Fibroblast of lung (primary cell): ENCODE data around the gene SLC22A7.

Experiments used
- EZH2 ChIP-seq: IDR thresholded peaks from 2 replicates; pipeline ENCODE4 v1.5.1; 2012; ENCODE audit warnings: low read length, control low read depth, mild to moderate bottlenecking; ENCODE audit errors: missing control alignments
- TF ChIP-seq, protein P1 (sequence below), 2 donors: IDR thresholded peaks in 1 of 2; conservative IDR thresholded peaks in 1 of 2; 1 replicate in 1 of 2; 2 replicates in 1 of 2; pipeline ENCODE4 v1.5.1; 2011 to 2012; ENCODE audit warnings: low read length in 2 of 2, control low read depth in 1 of 2, inconsistent platforms in 1 of 2, low read depth in 1 of 2, mild to moderate bottlenecking in 1 of 2

- TF ChIP-seq, protein P1, sequence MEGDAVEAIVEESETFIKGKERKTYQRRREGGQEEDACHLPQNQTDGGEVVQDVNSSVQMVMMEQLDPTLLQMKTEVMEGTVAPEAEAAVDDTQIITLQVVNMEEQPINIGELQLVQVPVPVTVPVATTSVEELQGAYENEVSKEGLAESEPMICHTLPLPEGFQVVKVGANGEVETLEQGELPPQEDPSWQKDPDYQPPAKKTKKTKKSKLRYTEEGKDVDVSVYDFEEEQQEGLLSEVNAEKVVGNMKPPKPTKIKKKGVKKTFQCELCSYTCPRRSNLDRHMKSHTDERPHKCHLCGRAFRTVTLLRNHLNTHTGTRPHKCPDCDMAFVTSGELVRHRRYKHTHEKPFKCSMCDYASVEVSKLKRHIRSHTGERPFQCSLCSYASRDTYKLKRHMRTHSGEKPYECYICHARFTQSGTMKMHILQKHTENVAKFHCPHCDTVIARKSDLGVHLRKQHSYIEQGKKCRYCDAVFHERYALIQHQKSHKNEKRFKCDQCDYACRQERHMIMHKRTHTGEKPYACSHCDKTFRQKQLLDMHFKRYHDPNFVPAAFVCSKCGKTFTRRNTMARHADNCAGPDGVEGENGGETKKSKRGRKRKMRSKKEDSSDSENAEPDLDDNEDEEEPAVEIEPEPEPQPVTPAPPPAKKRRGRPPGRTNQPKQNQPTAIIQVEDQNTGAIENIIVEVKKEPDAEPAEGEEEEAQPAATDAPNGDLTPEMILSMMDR (conservative IDR thresholded peaks at IDR 0.05 in 1 of 2, IDR thresholded peaks at IDR 0.05 in 1 of 2; ENCODE audit: low read depth in 1 of 2, low read length in 2 of 2), result no peak
- no peak for TF ChIP-seq EZH2
Observed at GRCh38 chr6:43282060-43282459, 16.0 kb upstream of the SLC22A7 start.
